Activated T-cell treated with anti-CD3 and anti-CD28 coated beads for 4 hours (primary cell): Measurements from ENCODE around the gene PTPN11.
"Not testable (repeated sequence)": the region's sequence is repeated elsewhere in the genome, so short reads cannot be mapped to it uniquely, and the experiment has no call there.

Experiments used
- DNase-seq: peaks from one replicate; pipeline ENCODE4 v3.0.0-alpha.2; 2020

PTPN11 gene

GRCh38 chr12:112518365-112518735, 99.6 kb downstream of the PTPN11 start:
- DNase-seq = no peak

GRCh38 chr12:112519841-112520340, 101.1 kb downstream of the PTPN11 start:
- DNase-seq = not testable (repeated sequence)

GRCh38 chr12:112523856-112524255, 105.1 kb downstream of the PTPN11 start:
- no peak for DNase-seq

GRCh38 chr12:112524269-112524668, 105.5 kb downstream of the PTPN11 start:
- DNase-seq = no peak

GRCh38 chr12:112524676-112525425, 106.1 kb downstream of the PTPN11 start:
- no peak for DNase-seq

GRCh38 chr12:112525426-112525809, 106.7 kb downstream of the PTPN11 start:
- no peak for DNase-seq

GRCh38 chr12:112527082-112527481, 108.3 kb downstream of the PTPN11 start:
- DNase-seq = no peak

- no peak for DNase-seq
Measured at GRCh38 chr12:112527501-112527900, 108.8 kb downstream of the PTPN11 start.

- DNase-seq = no peak
Measured at GRCh38 chr12:112528521-112528920, 109.8 kb downstream of the PTPN11 start.

GRCh38 chr12:112530941-112531340, 112.2 kb downstream of the PTPN11 start:
- DNase-seq = no peak

- DNase-seq = no peak
Measured at GRCh38 chr12:112532106-112532505, 113.4 kb downstream of the PTPN11 start.

- no peak for DNase-seq
Measured at GRCh38 chr12:112533528-112533927, 114.8 kb downstream of the PTPN11 start.

- DNase-seq = no peak
Measured at GRCh38 chr12:112535017-112535416, 116.3 kb downstream of the PTPN11 start.

- no peak for DNase-seq
Measured at GRCh38 chr12:112535637-112536366, 117.1 kb downstream of the PTPN11 start.

GRCh38 chr12:112536367-112536730, 117.6 kb downstream of the PTPN11 start:
- no peak for DNase-seq

GRCh38 chr12:112537710-112538396, 119.1 kb downstream of the PTPN11 start:
- DNase-seq = no peak

GRCh38 chr12:112538740-112539139, 120.0 kb downstream of the PTPN11 start:
- no peak for DNase-seq

GRCh38 chr12:112539221-112539620, 120.5 kb downstream of the PTPN11 start:
- no peak for DNase-seq

GRCh38 chr12:112540021-112540420, 121.3 kb downstream of the PTPN11 start:
- no peak for DNase-seq

GRCh38 chr12:112543751-112544150, 125.0 kb downstream of the PTPN11 start:
- no peak for DNase-seq

GRCh38 chr12:112546339-112546738, 127.6 kb downstream of the PTPN11 start:
- DNase-seq = no peak

- DNase-seq = no peak
Measured at GRCh38 chr12:112546996-112547395, 128.2 kb downstream of the PTPN11 start.

- DNase-seq = no peak
Measured at GRCh38 chr12:112549031-112549430, 130.3 kb downstream of the PTPN11 start.

- no peak for DNase-seq
Measured at GRCh38 chr12:112551681-112552080, 132.9 kb downstream of the PTPN11 start.
